GM21447 (cell line): Measurements from ENCODE around the gene MED19.
"Not testable (repeated sequence)": the region's sequence is repeated elsewhere in the genome, so short reads cannot be mapped to it uniquely, and the experiment has no call there.

Experiments used
- ATAC-seq: cut with Tn5 transposase; IDR thresholded peaks from one replicate; pipeline ENCODE4 v1.9.1; 2021; ENCODE audit not compliant: unreplicated experiment

MED19 gene

DNA sequence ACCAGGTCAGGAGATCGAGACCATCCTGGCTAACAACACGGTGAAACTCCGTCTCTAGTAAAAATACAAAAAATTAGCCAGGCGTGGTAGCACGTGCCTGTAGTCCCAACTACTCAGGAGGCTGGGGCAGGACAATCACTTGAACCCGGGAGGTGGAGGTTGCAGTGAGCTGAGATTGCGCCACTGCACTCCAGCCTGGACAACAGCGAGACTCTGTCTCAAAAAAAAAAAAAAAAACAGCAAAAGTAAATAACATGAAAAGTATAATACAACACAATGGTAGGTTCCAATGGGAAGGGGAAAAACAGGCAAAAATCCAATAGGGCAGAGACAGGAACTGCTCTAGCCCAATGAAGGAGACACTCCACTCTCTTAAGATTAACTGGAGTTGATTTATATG, 6.6 kb downstream of the MED19 start:
- ATAC-seq = not testable (repeated sequence)

DNA sequence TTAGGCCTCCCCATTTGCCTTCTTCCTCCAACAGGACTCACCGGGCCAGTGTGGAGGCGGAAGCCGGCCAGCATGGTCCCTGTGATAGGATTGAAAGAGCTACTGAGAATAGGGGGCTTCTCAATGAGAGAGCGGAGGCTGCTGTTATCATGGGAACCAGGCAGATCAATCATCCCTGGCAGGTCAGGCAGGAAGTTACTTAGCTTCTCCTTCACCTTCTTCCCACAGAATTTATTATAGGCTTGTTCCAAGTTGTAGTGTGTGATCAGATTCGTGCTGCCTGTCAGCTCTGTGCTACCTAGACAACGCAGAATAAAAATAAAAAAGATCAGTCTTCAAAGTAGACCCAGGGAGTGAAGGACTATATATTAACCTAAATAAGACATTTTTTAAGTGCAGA, 7.1 kb downstream of the MED19 start:
- ATAC-seq = no peak

DNA sequence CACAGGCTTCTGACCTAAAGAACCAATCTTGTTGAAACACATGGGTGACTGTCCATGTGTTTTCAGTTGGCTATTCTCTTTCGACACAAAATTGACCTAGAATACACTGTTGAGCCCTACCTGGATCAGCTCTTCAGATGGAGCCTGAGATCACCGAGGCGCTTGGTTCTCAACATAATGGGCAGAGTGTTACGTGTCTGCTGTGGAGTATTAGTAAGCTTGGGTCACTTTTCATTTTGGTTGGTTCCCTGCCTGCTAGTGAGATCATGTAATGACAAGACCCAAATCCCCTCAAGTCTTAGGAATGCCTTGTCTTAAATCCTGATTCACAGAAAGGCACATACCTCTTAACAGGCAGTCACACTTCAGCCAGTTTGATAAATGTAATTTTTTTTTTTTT, 8.7 kb downstream of the MED19 start:
- no peak for ATAC-seq

DNA sequence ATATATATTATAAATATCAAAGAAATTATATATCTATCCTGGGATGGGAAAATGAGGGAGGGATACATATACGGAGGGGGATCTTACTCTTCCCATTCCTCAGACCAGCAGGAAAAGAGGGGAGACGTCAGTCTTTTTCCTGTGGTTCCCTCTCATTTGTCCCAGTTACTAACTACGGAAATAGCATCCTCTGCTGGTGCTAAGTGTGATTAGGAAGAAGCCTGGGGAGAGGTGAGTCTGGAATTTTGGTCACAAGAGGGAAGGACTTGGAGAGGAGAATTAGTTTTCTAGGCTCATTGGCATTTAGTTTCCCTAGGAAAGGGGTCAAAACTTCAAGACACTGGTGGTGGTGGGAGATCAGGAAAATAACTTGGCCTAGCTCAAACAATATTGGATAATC, 11.6 kb downstream of the MED19 start:
- no peak for ATAC-seq

DNA sequence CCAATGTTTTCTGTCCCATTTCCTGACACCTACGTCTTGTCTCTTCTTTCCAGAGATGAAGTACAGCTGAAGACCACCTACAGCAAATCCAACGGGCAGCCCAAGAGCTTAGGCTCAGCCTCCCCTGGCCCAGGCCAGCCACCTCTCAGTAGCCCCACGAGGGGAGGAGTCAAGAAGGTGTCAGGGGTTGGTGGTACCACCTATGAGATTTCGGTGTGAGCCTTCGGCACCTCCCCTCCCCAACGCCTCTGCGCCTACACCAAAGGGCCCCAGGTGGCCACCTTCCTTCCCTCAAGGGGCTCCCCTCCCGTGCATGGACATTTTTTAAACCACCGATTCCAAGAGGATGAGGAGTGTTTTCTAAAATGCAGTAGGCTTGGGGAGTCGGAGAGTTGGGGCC, 12.2 kb downstream of the MED19 start:
- no peak for ATAC-seq

DNA sequence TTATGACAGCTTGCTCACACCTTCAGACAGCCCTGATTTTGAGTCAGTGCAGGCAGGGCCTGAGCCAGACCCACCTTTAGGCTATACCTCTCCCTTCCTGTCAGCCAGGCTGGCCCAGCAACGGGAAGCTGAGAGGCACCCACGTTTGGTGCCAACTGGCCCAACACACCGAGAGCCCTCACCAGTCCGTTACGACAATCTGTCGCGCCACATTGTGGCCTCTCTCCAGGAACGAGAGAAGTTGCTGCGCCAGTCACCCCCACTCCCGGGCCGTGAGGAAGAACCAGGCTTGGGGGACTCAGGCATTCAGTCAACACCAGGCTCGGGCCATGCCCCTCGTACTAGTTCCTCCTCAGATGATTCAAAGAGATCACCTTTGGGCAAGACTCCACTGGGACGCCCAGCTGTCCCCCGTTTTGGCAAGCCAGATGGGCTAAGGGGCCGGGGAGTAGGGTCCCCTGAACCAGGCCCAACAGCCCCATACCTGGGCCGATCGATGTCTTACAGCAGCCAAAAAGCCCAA, 13.1 kb downstream of the MED19 start:
- ATAC-seq = no peak

DNA sequence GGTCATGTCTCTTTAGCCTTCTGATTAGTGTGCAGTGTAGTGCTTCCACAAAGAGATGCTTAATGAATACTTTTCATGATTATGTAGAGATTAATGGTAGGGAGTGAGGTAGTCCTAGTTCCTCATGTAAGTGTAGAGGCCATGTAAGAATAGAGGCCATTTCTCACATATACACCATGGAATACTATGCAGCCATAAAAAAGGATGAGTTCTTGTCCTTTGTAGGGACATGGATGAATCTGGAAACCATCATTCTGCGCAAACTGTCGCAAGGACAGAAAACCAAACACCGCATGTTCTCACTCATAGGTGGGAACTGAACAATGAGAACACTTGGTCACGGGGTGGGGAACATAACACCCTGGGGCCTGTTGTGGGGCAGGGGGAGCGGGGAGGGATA, 21.5 kb downstream of the MED19 start:
- not testable (repeated sequence) for ATAC-seq

DNA sequence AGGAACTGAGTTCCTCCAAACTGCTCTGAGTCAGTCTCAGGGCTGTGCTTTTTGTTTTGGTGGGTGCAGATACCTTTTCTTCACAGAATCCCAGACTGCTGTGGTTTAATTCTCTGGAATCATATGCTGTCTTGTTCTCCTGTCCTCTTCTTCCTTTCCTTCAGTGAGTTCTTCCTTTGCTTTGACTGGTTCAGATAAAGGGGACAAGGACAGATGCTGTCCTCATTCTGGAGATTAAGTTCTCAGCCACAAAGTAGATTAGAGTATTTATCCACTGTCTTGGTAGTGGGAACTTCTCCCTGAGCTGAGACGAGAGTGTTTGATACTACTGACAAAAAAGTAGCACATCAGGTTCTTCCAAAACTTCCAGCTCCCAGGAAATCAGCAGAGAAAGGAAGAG, 30.8 kb downstream of the MED19 start:
- ATAC-seq = no peak

DNA sequence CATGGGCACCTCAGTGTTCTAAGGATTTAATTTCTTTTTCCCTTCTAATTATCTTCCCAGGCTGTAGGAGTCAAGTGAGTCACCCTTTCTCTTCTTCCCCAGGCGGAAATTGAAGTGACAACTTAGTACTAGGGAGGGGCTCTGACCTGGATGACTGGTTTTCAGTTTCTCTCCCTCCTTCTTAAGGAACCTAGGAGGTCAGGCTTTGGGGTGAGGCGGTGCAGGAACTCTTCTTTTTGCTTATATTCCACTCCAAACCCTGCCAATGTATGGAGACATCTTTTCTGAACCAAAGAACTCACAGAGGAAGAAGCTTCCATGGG, 31.5 kb downstream of the MED19 start:
- no peak for ATAC-seq

DNA sequence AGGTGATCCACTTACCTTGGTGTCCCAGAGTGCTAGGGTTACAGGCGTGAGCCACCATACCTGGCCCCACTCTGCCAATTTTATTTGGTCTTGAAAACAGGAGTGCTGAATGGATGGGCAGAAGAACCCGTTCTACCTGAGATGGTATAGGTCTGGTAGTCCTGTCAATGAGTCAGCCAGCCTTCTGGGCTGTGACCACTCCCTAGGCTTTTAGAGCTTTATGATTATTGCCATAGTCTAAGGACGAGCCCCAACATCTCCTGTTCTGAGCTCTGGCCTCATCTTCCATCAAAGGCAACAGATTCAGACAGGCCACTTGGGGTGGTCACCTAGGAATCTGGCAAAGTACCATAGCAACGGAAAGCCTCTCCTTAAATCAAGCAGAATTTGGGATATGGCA, 32.6 kb downstream of the MED19 start:
- ATAC-seq = no peak

DNA sequence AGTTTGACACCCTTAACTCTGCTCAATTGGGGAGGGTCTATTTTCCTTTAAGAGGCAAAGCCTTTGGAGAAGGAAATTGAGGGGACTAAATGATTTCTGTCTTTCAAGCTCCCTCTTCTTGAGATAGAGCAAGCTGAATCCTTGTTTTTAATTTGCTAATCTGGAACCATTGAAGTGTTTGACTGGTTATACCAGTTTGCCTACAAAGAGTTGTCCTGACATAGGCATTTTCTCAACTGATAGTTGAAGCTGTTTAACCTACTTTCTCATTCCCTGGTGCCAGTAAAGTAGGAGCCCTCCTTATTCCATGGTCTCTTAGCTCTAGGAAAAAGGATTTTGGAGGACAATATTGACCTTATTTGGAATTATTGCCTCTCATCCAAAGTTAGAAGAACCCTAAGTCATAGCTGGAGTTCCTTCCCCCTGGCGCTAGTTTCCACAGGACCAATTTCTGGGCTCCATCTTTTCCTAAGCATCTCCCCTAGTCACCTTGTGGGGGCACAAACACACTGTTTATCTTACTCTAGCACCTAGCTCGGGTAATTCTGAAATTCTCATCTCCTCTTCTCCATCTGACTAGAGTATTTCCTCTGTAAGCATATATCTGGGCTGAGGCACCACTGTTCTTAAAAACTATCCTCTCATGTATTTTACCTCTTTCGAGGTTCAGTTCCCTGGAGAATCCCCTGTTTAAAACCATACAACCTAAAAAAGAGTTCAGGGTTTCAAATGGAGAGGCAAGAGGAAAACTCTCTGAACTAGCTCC, 36.7 kb downstream of the MED19 start:
- no peak for ATAC-seq

DNA sequence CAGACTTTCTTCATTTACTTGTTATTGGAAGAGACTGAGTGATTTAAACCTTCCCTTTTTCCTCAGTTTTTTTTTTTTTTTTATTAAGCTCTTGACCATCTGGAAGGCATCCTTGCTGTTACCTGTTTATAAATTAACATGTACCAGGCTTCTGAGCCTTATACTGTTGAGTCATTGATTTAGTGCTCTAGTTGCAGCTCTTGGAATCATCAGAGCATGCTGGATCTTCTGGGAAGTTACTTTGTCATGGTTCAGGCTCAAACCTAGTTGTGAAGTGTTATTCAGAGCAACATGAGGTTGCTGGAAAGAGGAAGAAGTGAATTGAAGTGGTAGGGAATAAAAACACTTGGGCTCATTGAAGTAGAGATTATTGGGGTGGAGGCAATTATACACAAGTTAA, 37.8 kb downstream of the MED19 start:
- ATAC-seq = no peak

DNA sequence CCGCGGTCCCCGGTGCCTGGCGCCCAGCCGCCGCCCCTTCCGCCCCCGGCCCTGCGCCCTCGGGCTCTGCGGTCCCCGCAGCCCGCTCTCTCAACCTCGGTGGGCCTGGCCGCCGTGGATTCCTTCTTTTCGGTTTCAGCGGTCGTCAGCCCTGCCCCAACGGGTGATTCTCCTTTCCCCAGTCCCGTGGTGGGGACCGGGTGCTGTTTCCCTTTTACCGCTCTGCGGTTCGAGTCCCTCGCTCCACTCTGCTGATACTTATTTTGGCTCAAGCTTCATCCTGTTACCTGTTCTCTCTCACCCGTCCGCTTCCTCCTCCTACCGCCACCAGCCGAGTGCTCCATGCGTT, 43.6 kb downstream of the MED19 start:
- peak; percentile 9 for ATAC-seq

DNA sequence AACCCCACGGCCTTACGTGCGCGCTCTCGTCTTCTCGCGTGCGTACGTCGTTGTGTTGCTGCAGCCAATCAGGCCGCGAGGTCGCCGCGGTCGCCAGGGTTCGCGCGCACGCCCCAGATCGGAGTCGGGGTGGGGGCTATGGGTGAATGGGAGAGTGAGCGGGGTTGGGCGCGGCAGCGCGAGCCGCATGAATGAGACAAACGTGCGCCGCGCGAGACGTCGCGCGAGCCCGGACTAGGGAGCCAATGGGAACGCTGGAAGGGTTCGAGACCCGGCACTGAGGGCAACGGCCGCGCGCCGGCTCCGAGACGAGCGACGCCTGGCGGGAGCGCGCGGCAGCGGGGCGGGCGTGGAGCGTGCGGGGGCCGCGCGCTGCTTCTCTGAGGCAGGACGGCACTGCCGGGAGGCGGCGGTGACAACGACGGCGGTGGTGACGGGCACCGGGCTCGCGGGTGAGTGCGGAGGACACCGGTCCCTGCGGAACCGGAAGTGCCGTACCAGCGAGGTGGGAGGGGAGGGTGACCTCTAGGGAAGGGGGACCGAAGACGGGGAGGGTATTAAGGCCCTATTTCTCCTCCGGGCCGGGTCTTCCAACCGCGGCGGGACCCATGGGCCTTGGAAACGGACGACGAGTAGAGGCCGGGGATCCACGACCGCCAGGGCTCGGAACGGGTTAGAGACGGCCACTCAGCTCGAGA, 44.1 kb downstream of the MED19 start, which contains the start of gene ZDHHC5:
ZDHHC5 (plus strand) TSS at position 379 of the 698 bp plus-strand sequence. CDS start 4,977 bp downstream, outside the sequence.
- peak; percentile 77 for ATAC-seq

DNA sequence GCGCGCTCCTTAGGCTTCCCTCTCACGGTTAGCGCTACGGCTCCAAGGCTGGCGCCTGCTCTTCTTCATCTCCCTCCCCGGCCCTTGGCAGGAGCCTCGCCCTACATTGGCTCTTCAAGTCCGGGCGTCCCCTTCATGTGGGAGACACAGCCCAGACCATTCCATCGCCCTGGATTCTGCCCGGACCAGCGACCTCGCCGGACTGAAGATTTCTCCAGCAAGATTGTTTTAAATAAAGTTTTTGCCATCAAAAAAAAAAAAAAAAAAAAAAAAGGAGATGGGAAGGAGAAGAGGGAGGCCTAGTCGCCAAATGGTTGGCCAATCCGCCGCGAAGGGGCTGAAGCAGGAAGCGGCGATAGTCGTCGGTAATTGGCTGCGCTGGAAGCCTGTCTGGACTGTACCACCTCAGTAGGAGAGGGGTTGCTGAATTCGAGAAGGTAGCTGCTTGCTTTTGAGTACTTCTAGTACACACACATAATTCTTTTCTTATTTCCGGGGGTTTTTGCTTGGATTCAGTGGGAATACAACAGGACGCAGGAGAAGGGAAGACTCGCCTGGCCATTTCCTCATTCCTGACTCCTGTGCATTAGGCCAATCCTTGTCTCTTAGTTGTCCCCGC, 44.8 kb downstream of the MED19 start:
- ATAC-seq = peak; percentile 63

DNA sequence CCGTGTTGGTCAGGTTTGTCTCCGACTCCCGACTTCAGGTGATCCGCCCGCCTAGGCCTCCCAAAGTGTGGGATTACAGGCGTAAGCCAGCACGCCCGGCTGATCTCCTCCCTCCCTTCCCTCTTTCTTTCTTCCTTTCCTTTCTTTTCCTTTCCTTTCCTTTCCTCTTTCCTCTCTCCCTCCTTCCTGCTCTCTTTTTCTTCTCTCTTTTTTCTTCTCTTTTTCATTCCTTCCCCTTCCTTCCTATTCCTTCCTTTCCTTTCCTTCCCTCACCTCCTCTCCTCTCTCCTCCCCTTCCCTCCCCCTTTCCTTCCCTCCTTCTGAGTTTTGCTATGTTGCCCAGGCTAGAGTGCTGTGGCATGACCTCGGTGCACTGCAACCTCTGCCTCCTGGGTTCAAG, 48.0 kb downstream of the MED19 start:
- no peak for ATAC-seq

DNA sequence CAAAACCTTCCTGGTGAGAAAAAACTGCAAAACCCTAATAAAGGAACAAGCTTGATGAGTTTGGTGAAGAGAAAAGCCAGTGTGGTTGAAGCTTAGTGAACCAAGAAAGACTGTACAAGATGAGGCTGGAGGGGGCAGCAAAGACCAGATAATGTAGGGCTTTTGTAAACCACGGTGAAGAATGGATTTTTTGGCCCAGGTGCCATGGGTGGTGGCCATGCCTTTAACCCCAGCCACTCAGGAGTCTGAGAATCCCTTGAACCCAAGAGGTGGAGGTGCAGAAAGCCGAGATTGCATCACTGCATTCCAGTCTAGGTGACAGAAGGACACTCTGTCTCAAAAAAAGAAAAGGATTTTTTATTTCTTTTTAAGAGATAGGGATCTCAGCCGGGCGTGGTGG, 49.1 kb downstream of the MED19 start:
- no peak for ATAC-seq

DNA sequence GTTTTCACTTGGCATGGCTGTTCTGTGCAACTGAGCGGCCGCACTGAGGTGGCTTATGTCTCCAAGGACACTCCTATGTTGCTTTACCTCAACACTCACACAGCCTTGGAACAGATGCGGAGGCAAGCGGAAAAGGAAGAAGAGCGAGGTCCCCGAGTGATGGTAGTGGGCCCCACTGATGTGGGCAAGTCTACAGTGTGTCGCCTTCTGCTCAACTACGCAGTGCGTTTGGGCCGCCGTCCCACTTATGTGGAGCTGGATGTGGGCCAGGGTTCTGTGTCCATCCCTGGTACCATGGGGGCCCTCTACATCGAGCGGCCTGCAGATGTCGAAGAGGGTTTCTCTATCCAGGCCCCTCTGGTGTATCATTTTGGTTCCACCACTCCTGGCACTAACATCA, 52.3 kb downstream of the MED19 start:
- ATAC-seq = no peak

DNA sequence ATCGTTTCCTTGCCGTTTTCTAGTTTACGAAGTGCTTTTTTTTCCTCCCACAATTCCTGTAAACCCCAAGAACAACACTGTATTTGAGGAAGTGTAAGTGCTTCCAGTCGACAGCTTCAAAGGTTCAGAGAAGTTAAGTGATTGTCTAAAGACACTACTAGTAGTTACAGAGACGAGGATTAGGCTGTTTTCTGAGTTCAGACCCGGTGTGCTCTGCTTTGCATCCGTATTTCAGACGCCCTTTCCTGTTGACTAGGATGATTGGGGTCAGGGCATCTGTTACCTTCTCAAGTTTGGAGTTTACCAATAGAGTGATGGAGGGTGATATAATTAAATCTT, 54.0 kb downstream of the MED19 start:
- ATAC-seq = no peak

DNA sequence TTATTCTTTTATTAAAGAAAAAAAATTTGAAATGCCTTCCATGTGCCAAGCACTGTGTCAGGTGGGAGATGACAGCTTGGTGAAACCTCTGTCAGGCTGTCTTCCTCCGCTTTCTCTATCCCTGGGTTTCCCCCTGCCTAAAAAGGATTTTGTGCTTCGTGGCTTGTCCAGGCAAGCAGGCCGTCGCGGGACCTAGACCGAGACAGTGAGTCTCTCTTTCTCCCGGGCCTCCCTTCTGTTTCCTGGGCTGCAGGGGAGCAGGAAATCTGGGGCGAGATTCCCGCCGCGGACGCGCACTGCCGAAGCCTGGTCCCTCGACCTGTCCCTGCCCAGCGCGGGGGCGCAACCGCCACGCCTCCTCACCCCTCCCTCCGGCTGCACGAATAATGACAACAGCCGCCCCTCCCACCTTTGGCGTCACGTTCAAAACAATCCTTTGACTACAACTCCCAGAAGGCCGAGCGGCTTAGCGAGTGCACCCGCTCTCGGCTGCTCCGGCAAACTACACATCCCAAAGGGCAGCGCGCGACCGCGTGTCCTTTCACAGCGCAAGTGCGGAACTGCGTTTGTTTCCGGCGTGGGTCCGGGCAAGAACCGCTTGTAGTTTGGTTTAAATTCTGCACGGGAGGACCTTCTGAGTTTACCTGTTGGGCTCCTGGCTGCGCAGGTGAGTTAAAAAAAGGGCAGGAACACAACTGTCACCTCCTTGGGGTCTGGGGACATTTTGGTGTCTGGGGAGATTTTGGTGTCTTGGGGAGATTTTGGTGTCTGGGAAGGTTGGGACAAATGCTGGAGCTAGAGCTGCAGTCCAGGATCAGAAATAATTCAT, 54.6 kb downstream of the MED19 start, which contains the start of gene CLP1:
CLP1 (plus strand) TSS at position 569 of the 829 bp plus-strand sequence. CDS start 1,715 bp downstream, outside the sequence.
- peak; percentile 99 for ATAC-seq

DNA sequence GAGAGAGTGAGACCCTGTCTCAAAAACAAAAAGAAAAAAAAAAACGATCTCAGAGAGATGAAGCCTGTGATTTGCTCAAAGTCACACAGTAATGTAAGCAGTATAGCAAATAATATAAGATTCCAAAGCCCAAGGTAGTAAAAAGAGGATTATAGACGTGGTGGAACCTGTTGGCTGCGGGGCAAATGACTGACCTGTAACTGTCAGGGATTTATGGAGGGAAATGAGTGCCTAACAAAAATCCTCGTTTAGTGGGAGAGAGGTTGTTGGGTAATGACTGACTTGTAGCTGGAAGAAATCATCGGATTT, 55.2 kb downstream of the MED19 start:
- no peak for ATAC-seq
